Karpas-422 (cell line): ENCODE data around the gene PSMB3. TPM values are rescaled to one million over a fixed set of nuclear protein-coding genes. Genes with fewer than 3 reads are reported as not detected.

Experiments
- DNase-seq: peaks from one replicate; pipeline ENCODE4 v3.0.0-alpha.2; 2015
- H2AFZ ChIP-seq: fragments of 200-600 bp; sonication (generic); 2 replicates; pipeline ENCODE4 v1.6.1; 2014; ENCODE audit warnings: antibody characterized with exemption, low read length, mixed read lengths
- H3K27ac ChIP-seq: fragments of 200-600 bp; sonication (generic); 2 replicates; pipeline ENCODE4 v1.5.1; 2014; ENCODE audit warnings: mild to moderate bottlenecking, low read length, moderate library complexity
- H3K27me3 ChIP-seq: fragments of 200-600 bp; sonication (generic); 2 replicates; pipeline ENCODE4 v1.6.1; 2014; ENCODE audit warnings: low read length, mixed read lengths
- H3K36me3 ChIP-seq: fragments of 200-600 bp; sonication (generic); 2 replicates; pipeline ENCODE4 v1.6.1; 2014; ENCODE audit warnings: low read length, mixed read lengths; ENCODE audit not compliant: insufficient read depth
- H3K4me1 ChIP-seq: fragments of 200-600 bp; sonication (generic); 2 replicates; pipeline ENCODE4 v1.6.1; 2014; ENCODE audit warnings: mild to moderate bottlenecking, low read length, mixed read lengths
- H3K4me2 ChIP-seq: fragments of 200-600 bp; sonication (generic); 2 replicates; pipeline ENCODE4 v1.6.1; 2014; ENCODE audit warnings: low read length, low read depth, mild to moderate bottlenecking; ENCODE audit not compliant: poor library complexity, severe bottlenecking
- H3K4me3 ChIP-seq: fragments of 200-600 bp; sonication (generic); 2 replicates; pipeline ENCODE4 v1.5.1; 2014; ENCODE audit warnings: mild to moderate bottlenecking, antibody characterized with exemption, low read length, mixed read lengths
- H3K79me2 ChIP-seq: fragments of 200-600 bp; sonication (generic); 2 replicates; pipeline ENCODE4 v1.6.1; 2014; ENCODE audit warnings: mild to moderate bottlenecking, low read length, mixed read lengths
- H3K9ac ChIP-seq: fragments of 200-600 bp; sonication (generic); 2 replicates; pipeline ENCODE4 v1.6.0; 2014; ENCODE audit warnings: low read length
- H3K9me2 ChIP-seq: fragments of 200-600 bp; sonication (generic), shearing (Covaris generic); replicated peaks from 2 replicates; pipeline ENCODE4 v1.6.0; 2014; ENCODE audit warnings: mild to moderate bottlenecking, low read length, moderate library complexity; ENCODE audit not compliant: insufficient read depth
- H3K9me3 ChIP-seq: fragments of 300-700, 200-600 bp; sonication (generic); 2 replicates; pipeline ENCODE4 v1.6.1; 2014; ENCODE audit warnings: low read length, mixed read lengths
- H4K20me1 ChIP-seq: fragments of 200-600 bp; sonication (generic); 2 replicates; pipeline ENCODE4 v1.6.1; 2014; ENCODE audit warnings: mild to moderate bottlenecking, antibody characterized with exemption, low read length, low read depth; ENCODE audit not compliant: insufficient read depth
- small RNA-seq: library from RNA; depleted of rRNA; stranded (forward); fragments of <200 nt; gene quantifications from one replicate; pipeline ENCODE3, GENCODE V24; 2014
- total RNA-seq: library from RNA; depleted of rRNA; stranded (reverse); fragments of >200 nt; shearing (Covaris generic); gene quantifications from 2 replicates; pipeline ENCODE4 v1.2.3, GENCODE V29; 2014; ENCODE audit warnings: low replicate concordance; rRNA removed

Gene PSMB3
- total RNA-seq, 1 experiment from 2014 or later = 277 TPM

DNA sequence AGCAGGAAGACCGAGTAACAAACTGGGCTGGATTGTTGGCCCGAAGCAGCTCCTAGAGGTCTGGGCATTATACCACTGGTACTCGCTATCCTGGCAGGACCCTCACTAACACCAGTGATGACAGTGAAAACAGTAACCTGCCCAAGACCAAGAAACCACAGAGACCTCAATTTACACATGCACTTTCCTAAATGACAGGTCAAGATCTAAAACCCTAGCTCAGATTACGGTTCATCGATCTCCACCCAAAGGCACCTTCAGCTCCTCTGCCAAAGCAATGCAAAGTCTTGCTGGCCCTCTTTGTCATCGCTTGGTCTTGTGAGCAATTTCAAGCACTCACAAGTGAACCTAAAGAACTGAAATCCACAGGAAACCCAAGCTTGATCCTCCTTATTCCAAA lies 45.3 kb downstream of the PSMB3 start:
- Histone ChIP-seq H3K9me3 (no peaks in the 10 kb centered on the region), H4K20me1 (0 out of 2 replicates have a peak, but pooled peaks cover 4% of the 10 kb centered on the region), H3K79me2 (peaks cover 58% of the 10 kb centered on the region), H3K4me1 (peaks cover 23% of the 10 kb centered on the region), H3K27me3 (no peaks in the 10 kb centered on the region), H3K27ac (peak overlapping the region; percentile 60), H3K9ac (peak overlapping the region; percentile 98), H3K36me3 (peaks cover 14% of the 10 kb centered on the region; the same call in 1 of the 2 replicates), H3K4me3 (peak overlapping the region; percentile 77), H3K9me2 (no peaks in the 10 kb centered on the region), H2AFZ (no peak overlapping the region), H3K4me2 (peak overlapping the region; percentile 85)
- DNase-seq = no peak

DNA sequence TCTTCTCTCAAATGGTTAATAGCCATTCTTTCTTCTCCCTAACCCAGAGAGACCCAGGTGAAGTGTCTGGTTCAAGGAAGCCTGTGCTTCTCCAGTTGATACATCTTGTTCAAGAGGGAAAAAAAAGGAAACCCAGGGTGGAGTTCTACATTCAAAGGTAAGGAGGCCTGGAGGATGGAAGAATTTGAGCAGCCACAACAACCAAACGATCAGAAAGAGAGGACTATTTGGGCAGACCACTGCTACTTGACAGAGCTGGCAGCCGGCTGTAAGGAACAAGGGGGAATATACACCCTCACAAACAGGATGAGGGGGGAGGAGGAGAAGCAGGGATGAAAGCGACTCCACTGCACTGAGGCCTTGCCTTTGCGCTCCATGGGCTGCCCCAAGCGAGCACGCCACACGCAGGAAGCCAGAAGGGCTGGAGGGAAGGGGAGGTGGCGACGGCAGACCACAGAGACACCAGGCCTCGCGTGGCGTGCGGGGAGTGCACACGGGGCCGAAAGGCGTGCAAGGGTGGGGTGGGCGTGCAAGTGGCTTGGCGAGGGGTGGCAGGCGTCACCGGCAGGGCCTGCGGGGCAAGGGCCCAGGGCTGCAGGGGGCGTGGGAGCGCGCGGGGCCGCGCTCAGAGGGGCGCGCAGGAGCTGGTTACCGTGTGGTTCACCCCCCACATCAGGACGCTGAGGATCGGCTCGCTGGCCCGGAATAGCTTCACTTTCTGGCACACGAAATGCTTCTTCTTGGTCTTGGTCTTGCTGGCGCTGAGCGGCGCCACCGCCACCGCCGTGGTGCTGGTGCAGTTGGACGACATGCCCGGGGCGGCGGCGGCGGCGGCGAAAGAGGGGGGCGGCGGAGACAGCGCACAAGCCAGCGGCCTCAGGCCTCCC lies 46.3 kb downstream of the PSMB3 start:
- Histone ChIP-seq H3K79me2 (peaks cover 52% of the 10 kb centered on the region), H3K9ac (peak overlapping the region; percentile 98), H4K20me1 (0 out of 2 replicates have a peak, but pooled peaks cover 4% of the 10 kb centered on the region), H3K36me3 (peaks cover 17% of the 10 kb centered on the region; the same call in 1 of the 2 replicates), H3K4me3 (peak overlapping the region; percentile 77), H3K4me1 (peaks cover 23% of the 10 kb centered on the region), H2AFZ (peak overlapping the region; percentile 68; the same call in 1 of the 2 replicates), H3K9me3 (no peaks in the 10 kb centered on the region), H3K27me3 (no peaks in the 10 kb centered on the region), H3K4me2 (peak overlapping the region; percentile 85), H3K27ac (peak overlapping the region; percentile 60), H3K9me2 (no peaks in the 10 kb centered on the region)
- DNase-seq = peak; percentile 78

DNA sequence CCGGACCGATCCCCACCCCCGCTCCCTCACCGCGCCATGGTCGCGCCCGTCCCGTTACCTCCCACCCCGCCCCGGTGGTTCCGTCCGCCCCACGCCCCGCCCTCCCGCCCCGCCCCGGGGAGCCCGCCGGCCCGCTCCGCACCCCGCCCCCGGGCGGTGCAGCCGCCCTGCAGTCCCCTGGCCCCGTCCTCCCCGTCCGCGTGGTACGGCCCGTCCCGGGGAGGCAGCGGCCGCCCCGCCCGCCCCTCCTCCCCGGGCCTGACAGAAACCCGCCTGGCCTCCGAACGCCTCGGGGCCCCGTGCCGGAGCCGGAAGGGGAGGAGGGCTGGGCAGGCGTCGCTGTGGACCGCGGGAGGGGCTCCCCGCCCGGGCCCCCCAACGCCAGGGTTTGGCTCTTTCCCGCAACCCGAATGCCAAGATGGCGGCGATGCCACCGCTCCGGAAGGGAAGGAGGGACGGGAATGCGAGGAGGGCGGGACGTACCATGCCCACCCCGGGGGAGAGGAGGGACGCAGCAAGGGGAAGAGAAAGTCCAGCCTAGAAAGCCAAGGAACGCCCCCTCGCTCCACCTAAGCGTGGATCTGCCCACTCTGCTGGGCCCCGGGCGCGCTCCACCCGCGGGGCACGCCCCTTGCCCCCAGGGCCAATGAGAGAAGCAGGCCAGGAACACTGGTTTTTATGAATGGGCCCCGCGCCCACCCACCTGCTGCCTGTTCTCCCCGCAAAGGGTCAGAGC lies 47.1 kb downstream of the PSMB3 start, which contains the start of gene PIP4K2B:
PIP4K2B (minus strand) TSS at position 56 of the 736 bp plus-strand sequence. CDS start 132 bp downstream, outside the sequence.
- Histone ChIP-seq H3K9me3 (no peaks in the 10 kb centered on the region), H3K79me2 (peaks cover 44% of the 10 kb centered on the region), H3K36me3 (peaks cover 21% of the 10 kb centered on the region; the same call in 1 of the 2 replicates), H3K4me1 (peaks cover 23% of the 10 kb centered on the region), H3K27ac (peak within 1 kb of the TSS; percentile 87), H3K4me3 (peak within 1 kb of the TSS; percentile 77), H3K9me2 (no peaks in the 10 kb centered on the region), H3K27me3 (no peaks in the 10 kb centered on the region), H3K9ac (peak within 1 kb of the TSS; percentile 98), H3K4me2 (peak within 1 kb of the TSS; percentile 85), H2AFZ (peak within 1 kb of the TSS; percentile 68), H4K20me1 (0 out of 2 replicates have a peak, but pooled peaks cover 4% of the 10 kb centered on the region)
- peak; percentile 98 for DNase-seq

DNA sequence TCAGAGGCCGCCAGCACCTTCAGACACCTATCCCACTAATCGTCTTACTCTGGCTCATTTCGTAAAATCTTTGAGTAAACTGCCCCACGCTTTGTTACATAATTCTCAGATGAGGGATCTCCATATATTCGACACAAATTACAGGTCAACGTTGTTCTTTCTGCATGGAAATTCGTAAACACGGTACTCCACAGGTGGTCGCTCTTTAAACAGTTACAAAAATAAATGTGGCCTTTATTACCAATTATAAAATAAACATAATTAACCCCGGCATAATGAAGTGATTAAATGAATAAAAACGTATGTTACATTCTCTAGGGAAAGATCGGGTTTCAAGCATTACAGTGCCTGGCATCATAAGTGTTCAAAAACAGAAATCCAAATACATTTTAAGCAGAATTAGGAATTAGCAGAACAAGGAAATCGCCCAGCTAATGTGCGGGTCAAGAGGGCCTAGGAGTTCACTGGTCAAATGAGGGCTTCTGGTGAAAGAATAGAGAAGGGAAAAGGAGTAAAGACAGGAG lies 47.8 kb downstream of the PSMB3 start:
- H3K36me3 ChIP-seq = peaks cover 24% of the 10 kb centered on the region
- no peak for DNase-seq
- H3K9me3 ChIP-seq = no peaks in the 10 kb centered on the region
- peak overlapping the region; percentile 29 for H2AFZ ChIP-seq
- peak overlapping the region; percentile 87 for H3K27ac ChIP-seq
- H4K20me1 ChIP-seq = 0 out of 2 replicates have a peak, but pooled peaks cover 4% of the 10 kb centered on the region
- H3K27me3 ChIP-seq = no peaks in the 10 kb centered on the region
- peaks cover 40% of the 10 kb centered on the region for H3K79me2 ChIP-seq
- peak overlapping the region; percentile 82 for H3K4me2 ChIP-seq
- no peaks in the 10 kb centered on the region for H3K9me2 ChIP-seq
- peak overlapping the region; percentile 63 for H3K4me3 ChIP-seq
- H3K4me1 ChIP-seq = peaks cover 24% of the 10 kb centered on the region
- H3K9ac ChIP-seq = peak overlapping the region; percentile 98

DNA sequence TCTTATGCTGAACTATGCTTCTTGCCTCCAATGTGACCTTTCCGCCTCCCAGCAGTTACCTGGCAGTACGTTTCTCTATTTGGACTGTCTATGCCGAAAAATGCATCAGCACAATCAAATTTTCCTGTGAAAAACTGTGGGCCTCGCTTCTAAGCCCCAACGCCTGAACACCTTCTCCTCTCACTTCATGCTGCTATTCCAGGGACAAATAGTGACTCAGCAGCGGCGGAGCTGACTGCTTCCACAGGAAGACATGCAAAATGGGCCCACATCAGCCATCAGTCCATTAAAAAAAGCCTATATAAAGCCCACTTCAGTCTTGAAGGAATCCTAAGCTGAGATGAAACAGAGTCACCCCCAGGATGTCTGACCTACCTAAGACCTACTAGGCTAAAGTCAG lies 57.3 kb downstream of the PSMB3 start:
- no peak overlapping the region for H3K4me3 ChIP-seq
- H3K4me1 ChIP-seq = peaks cover 10% of the 10 kb centered on the region; the same call in 1 of the 2 replicates
- no peaks in the 10 kb centered on the region for H3K79me2 ChIP-seq
- DNase-seq = no peak
- H3K27me3 ChIP-seq = no peaks in the 10 kb centered on the region
- peaks cover 29% of the 10 kb centered on the region for H3K36me3 ChIP-seq
- H3K9ac ChIP-seq = no peak overlapping the region
- no peaks in the 10 kb centered on the region for H3K9me3 ChIP-seq
- no peaks in the 10 kb centered on the region for H3K9me2 ChIP-seq
- no peak overlapping the region for H3K27ac ChIP-seq
- no peak overlapping the region for H2AFZ ChIP-seq
- H3K4me2 ChIP-seq = no peak overlapping the region
- no peaks in the 10 kb centered on the region for H4K20me1 ChIP-seq

Small RNA genes within 50 kb of the gene (small RNA-seq; reads per million reads assigned to genes)
- gene MIR4726 (not detected), gene RNA5SP440 (1.5 reads per million, percentile 43 among the genes with 10 or more reads in this experiment), gene RNU6-866P (not detected)

Other genes starting within 250 kb of the PSMB3 start
- 0.14 and 0.86 TPM in 2 replicates for gene SRCIN1, start 146.8 kb upstream of the PSMB3 start, total RNA-seq
- gene EPOP, start 77.8 kb upstream of the PSMB3 start, total RNA-seq = 7.6 and 19.9 TPM in 2 replicates
- 72.4 and 119 TPM in 2 replicates for gene MLLT6, start 47.5 kb upstream of the PSMB3 start, total RNA-seq
- 6.8 and 15.2 TPM in 2 replicates for gene CISD3, start 22.4 kb upstream of the PSMB3 start, total RNA-seq
- gene PCGF2, start 4.4 kb upstream of the PSMB3 start, total RNA-seq = 0.15 and 0.58 TPM in 2 replicates
- gene PIP4K2B, start 46.8 kb downstream of the PSMB3 start, total RNA-seq = 32.0 and 42.7 TPM in 2 replicates
- 11.8 and 12.7 TPM in 2 replicates for gene CWC25, start 72.6 kb downstream of the PSMB3 start, total RNA-seq
- gene RPL23, start 101.0 kb downstream of the PSMB3 start, total RNA-seq = 2,394 and 2,712 TPM in 2 replicates
- gene LASP1, start 117.3 kb downstream of the PSMB3 start, total RNA-seq = 59.3 and 85.0 TPM in 2 replicates
- not detected in 2 replicates for gene FBXO47, start 214.7 kb downstream of the PSMB3 start, total RNA-seq